SK-N-SH (cell line): Measurements from ENCODE around the gene CPVL. TPM values are rescaled to one million over a fixed set of nuclear protein-coding genes. Genes with fewer than 3 reads are reported as not detected.

Source experiments
- CTCF ChIA-PET: fragments of 300-600, 350-600 bp; formaldehyde crosslinking; extraction: SDS; loops from one replicate; lab custom pipeline; 2021; lab: Yijun Ruan, JAX
- POLR2A ChIA-PET: fragments of 350-600 bp; sonication (Branson Sonifier 250); formaldehyde crosslinking; extraction: SDS; loops from one replicate; lab custom pipeline; 2020; ENCODE audit warnings: antibody characterized with exemption, inconsistent platforms; lab: Yijun Ruan, JAX
- DNase-seq: peaks from one replicate; pipeline ENCODE4 v3.0.0; 2012
- H2AFZ ChIP-seq: fragments of 200-600 bp; sonication (generic); 2 replicates; pipeline ENCODE4 v1.8.1; 2016; ENCODE audit warnings: antibody characterized with exemption, mild to moderate bottlenecking, low read depth
- H3F3A ChIP-seq: fragments of 200-600 bp; sonication (generic); replicated peaks from 2 replicates; pipeline ENCODE3; 2016; ENCODE audit warnings: antibody characterized with exemption, mild to moderate bottlenecking; ENCODE audit not compliant: insufficient read depth
- H3K27ac ChIP-seq, 2 experiments: fragments of 200-500 bp in 1 of 2; fragments of 200-600 bp in 1 of 2; sonication (Bioruptor generic) in 1 of 2; sonication (generic), shearing (Covaris generic) in 1 of 2; 2 replicates each; pipeline versions ENCODE4 v1.5.1 to v1.6.1; 2014 to 2016; ENCODE audit warnings: low read depth in 2 of 2, inconsistent platforms in 1 of 2, low read length in 1 of 2, mild to moderate bottlenecking in 1 of 2, mixed read lengths in 1 of 2
- H3K27me3 ChIP-seq: fragments of 200-600 bp; sonication (generic), shearing (Covaris generic); 2 replicates; pipeline ENCODE4 v1.6.1; 2016; ENCODE audit warnings: mixed run types; ENCODE audit not compliant: insufficient read depth
- H3K36me3 ChIP-seq, 2 experiments: fragments of 200-500 bp in 1 of 2; fragments of 200-600 bp in 1 of 2; sonication (Bioruptor generic) in 1 of 2; sonication (generic) in 1 of 2; replicated peaks in 1 of 2; 2 replicates each; pipeline versions ENCODE3 to v1.5.1; 2014 to 2016; ENCODE audit warnings: low read length in 1 of 2, mild to moderate bottlenecking in 1 of 2; ENCODE audit not compliant: insufficient read depth in 2 of 2, control insufficient read depth in 1 of 2
- H3K4me1 ChIP-seq, 2 experiments: fragments of 200-500 bp in 1 of 2; fragments of 200-600 bp in 1 of 2; sonication (Bioruptor generic) in 1 of 2; sonication (generic), shearing (Covaris generic) in 1 of 2; 2 replicates each; pipeline versions ENCODE4 v1.5.1 to v1.6.1; 2014 to 2016; ENCODE audit warnings: low read depth in 1 of 2, low read length in 1 of 2, mixed run types in 1 of 2; ENCODE audit not compliant: insufficient read depth in 2 of 2, control insufficient read depth in 1 of 2
- H3K4me2 ChIP-seq: fragments of 200-600 bp; sonication (generic), shearing (Covaris generic); 2 replicates; pipeline ENCODE4 v1.6.1; 2017; ENCODE audit warnings: mixed run types
- H3K4me3 ChIP-seq, 2 experiments: fragments of 200-500 bp in 1 of 2; fragments of 200-600 bp in 1 of 2; sonication (Bioruptor generic) in 1 of 2; sonication (generic), shearing (Covaris generic) in 1 of 2; 2 replicates each; pipeline versions ENCODE4 v1.5.1 to v1.8.1; 2014 to 2016; ENCODE audit warnings: low read depth in 2 of 2, inconsistent platforms in 1 of 2, low read length in 1 of 2, mild to moderate bottlenecking in 1 of 2, mixed read lengths in 1 of 2, moderate library complexity in 1 of 2
- H3K79me2 ChIP-seq: fragments of 200-600 bp; sonication (generic); 2 replicates; pipeline ENCODE4 v1.8.1; 2017; ENCODE audit warnings: mild to moderate bottlenecking; ENCODE audit not compliant: insufficient read depth
- H3K9ac ChIP-seq: fragments of 200-600 bp; sonication (generic); 2 replicates; pipeline ENCODE4 v1.6.1; 2017; ENCODE audit warnings: mixed run types
- H3K9me2 ChIP-seq: fragments of 200-600 bp; sonication (generic); 2 replicates; pipeline ENCODE4 v1.6.1; 2017; ENCODE audit warnings: mixed run types
- H3K9me3 ChIP-seq: fragments of 200-600 bp; sonication (generic); 2 replicates; pipeline ENCODE4 v1.6.1; 2017; ENCODE audit warnings: mixed run types, mild to moderate bottlenecking, moderate library complexity
- H4K20me1 ChIP-seq: fragments of 200-600 bp; sonication (generic); 2 replicates; pipeline ENCODE4 v1.6.1; 2017; ENCODE audit warnings: mild to moderate bottlenecking, mixed run types; ENCODE audit not compliant: insufficient read depth
- CHD2 ChIP-seq: fragments of 150-350 bp; IDR thresholded peaks from 2 replicates; pipeline ENCODE4 v1.6.1; 2018; ENCODE audit warnings: low read length; ENCODE audit not compliant: partially characterized antibody
- CTCF ChIP-seq: fragments of 200-600 bp; sonication (generic); IDR thresholded peaks from 2 replicates; pipeline ENCODE4 v1.6.1; 2017; ENCODE audit warnings: antibody characterized with exemption, mild to moderate bottlenecking, moderate library complexity
- ELF1 ChIP-seq: IDR thresholded peaks from 2 replicates; pipeline ENCODE4 v1.4.0; 2012
- EP300 ChIP-seq, 2 experiments: IDR thresholded peaks; 2 replicates each; pipeline versions ENCODE4 v1.4.0 to v1.6.1; 2012; ENCODE audit warnings: borderline replicate concordance in 1 of 2, low read depth in 1 of 2, low read length in 1 of 2
- EZH2phosphoT487 ChIP-seq: fragments of 200-600 bp; sonication (generic); IDR thresholded peaks from 2 replicates; pipeline ENCODE4 v1.6.1; 2017; ENCODE audit warnings: low read depth, mixed run types, mild to moderate bottlenecking, antibody characterized with exemption, moderate library complexity, borderline replicate concordance
- FOXJ3 ChIP-seq: sonication (generic); formaldehyde crosslinking; IDR thresholded peaks from 2 replicates; pipeline ENCODE4 v1.5.1; 2020; ENCODE audit warnings: mild to moderate bottlenecking, missing genetic modification reagents
- FOXM1 ChIP-seq: IDR thresholded peaks from 2 replicates; pipeline ENCODE4 v1.4.0; 2012; ENCODE audit warnings: low read depth, mild to moderate bottlenecking
- GATA2 ChIP-seq: sonication (generic); formaldehyde crosslinking; IDR thresholded peaks from 2 replicates; pipeline ENCODE4 v1.5.0; 2020; ENCODE audit warnings: mild to moderate bottlenecking, missing genetic modification reagents
- MAX ChIP-seq: IDR thresholded peaks from 2 replicates; pipeline ENCODE4 v1.4.0; 2012; ENCODE audit warnings: low read depth
- MEF2A ChIP-seq: IDR thresholded peaks from 2 replicates; pipeline ENCODE4 v1.4.0; 2012; ENCODE audit warnings: low read depth, borderline replicate concordance
- NRF1 ChIP-seq: IDR thresholded peaks from 2 replicates; pipeline ENCODE4 v1.6.1; 2012; ENCODE audit warnings: low read depth, mild to moderate bottlenecking, low read length
- PBX3 ChIP-seq: IDR thresholded peaks from 2 replicates; pipeline ENCODE4; 2012
- POLR2AphosphoS5 ChIP-seq: IDR thresholded peaks from 2 replicates; pipeline ENCODE4 v1.6.1; 2012; ENCODE audit warnings: low read depth, low read length
- RAD21 ChIP-seq: IDR thresholded peaks from 2 replicates; pipeline ENCODE4 v1.6.1; 2012; ENCODE audit warnings: mild to moderate bottlenecking, low read length
- RCOR1 ChIP-seq: fragments of 150-350 bp; IDR thresholded peaks from 2 replicates; pipeline ENCODE4 v1.6.1; 2017; ENCODE audit warnings: antibody characterized with exemption, low read length
- RFX5 ChIP-seq: IDR thresholded peaks from 2 replicates; pipeline ENCODE4 v1.6.1; 2012; ENCODE audit warnings: mild to moderate bottlenecking, improper control_type of control experiment, low read length
- RXRA ChIP-seq: IDR thresholded peaks from 2 replicates; pipeline ENCODE4 v1.4.0; 2012; ENCODE audit warnings: low read depth, mild to moderate bottlenecking, borderline replicate concordance
- SMC3 ChIP-seq: IDR thresholded peaks from 2 replicates; pipeline ENCODE4 v1.6.1; 2012; ENCODE audit warnings: low read depth, low read length, improper control_type of control experiment
- TAF1 ChIP-seq: IDR thresholded peaks from 2 replicates; pipeline ENCODE4 v1.6.1; 2012; ENCODE audit warnings: low read depth, mild to moderate bottlenecking, low read length, moderate library complexity, borderline replicate concordance
- TCF12 ChIP-seq: IDR thresholded peaks from 2 replicates; pipeline ENCODE4 v1.4.0; 2012
- TEAD4 ChIP-seq: IDR thresholded peaks from 2 replicates; pipeline ENCODE4 v1.4.0; 2012; ENCODE audit warnings: mild to moderate bottlenecking, borderline replicate concordance; ENCODE audit not compliant: insufficient read depth
- USF1 ChIP-seq: IDR thresholded peaks from 2 replicates; pipeline ENCODE4 v1.4.0; 2012; ENCODE audit warnings: low read depth, borderline replicate concordance
- USF2 ChIP-seq: fragments of 150-350 bp; IDR thresholded peaks from 2 replicates; pipeline ENCODE4 v1.6.1; 2017; ENCODE audit warnings: antibody characterized with exemption, low read length, low read depth, borderline replicate concordance
- YY1 ChIP-seq: IDR thresholded peaks from 2 replicates; pipeline ENCODE4 v1.4.0; 2012; ENCODE audit warnings: low read depth, mild to moderate bottlenecking
- WGBS: methylation state at CpG from one replicate; pipeline ENCODE4 v1.1.6; 2017; ENCODE audit warnings: low lambda C conversion rate; 5-methylcytosine and 5-hydroxymethylcytosine counted together
- polyA plus RNA-seq, 3 experiments: library from polyadenylated mRNA; depleted of rRNA; stranded (reverse); fragments of >200 nt; gene quantifications; 2 replicates each; pipeline ENCODE4 v1.2.3, GENCODE V29; 2012

CPVL gene
- polyA plus RNA-seq, 1 of the 3 experiments (the other 2 are of a cell fraction): not detected

GRCh38 chr7:29043576-29043975 is 102.8 kb downstream of the CPVL start:
- H2AFZ ChIP-seq: no peak overlapping the region
- no peaks in the 10 kb centered on the region for H4K20me1 ChIP-seq
- no peak overlapping the region for H3K4me2 ChIP-seq
- H3K9me2 ChIP-seq: no peaks in the 10 kb centered on the region
- peaks cover 0 to 21% of the 10 kb centered on the region in 2 experiments for H3K4me1 ChIP-seq
- ChIA-PET CTCF (interaction anchor here (0.8 kb wide), 1 partner anchor 120 kb away, joined by 3 read pairs; no protein-coding TSS in a partner anchor), POLR2A (no interaction called here)
- WGBS: 50% methylated on average over 5 of the region's 5 CpGs
- H3F3A ChIP-seq: no peaks in the 10 kb centered on the region
- no peak overlapping the region for H3K4me3 ChIP-seq
- no peak for TF ChIP-seq NRF1
- no peak for TF ChIP-seq MAX
- TF ChIP-seq USF2: no peak
- no peak for TF ChIP-seq RFX5
- TF ChIP-seq GATA2 (CRISPR knock-in tag): no peak
- no peak for TF ChIP-seq FOXJ3
- no peak for TF ChIP-seq EZH2phosphoT487
- TF ChIP-seq ELF1: no peak
- TF ChIP-seq CTCF: no peak
- TF ChIP-seq PBX3: no peak
- no peak for TF ChIP-seq TEAD4
- TF ChIP-seq CHD2: no peak
- TF ChIP-seq, all 33 proteins: peak for 0
- no peak overlapping the region for H3K27ac ChIP-seq
- H3K36me3 ChIP-seq: no peaks in the 10 kb centered on the region
- H3K9ac ChIP-seq: no peak overlapping the region
- no peak for DNase-seq
- no peaks in the 10 kb centered on the region for H3K79me2 ChIP-seq
- H3K9me3 ChIP-seq: no peaks in the 10 kb centered on the region
- H3K27me3 ChIP-seq: no peaks in the 10 kb centered on the region

GRCh38 chr7:29042824-29043231 is 103.5 kb downstream of the CPVL start:
- Histone ChIP-seq H4K20me1 (no peaks in the 10 kb centered on the region), H3K9me2 (no peaks in the 10 kb centered on the region), H3F3A (no peaks in the 10 kb centered on the region), H3K4me2 (no peak overlapping the region), H3K9me3 (no peaks in the 10 kb centered on the region), H3K4me1 (peaks cover 0 to 23% of the 10 kb centered on the region in 2 experiments), H3K36me3 (no peaks in the 10 kb centered on the region), H3K79me2 (no peaks in the 10 kb centered on the region), H3K27ac (no peak overlapping the region), H3K4me3 (no peak overlapping the region), H3K9ac (no peak overlapping the region), H3K27me3 (no peaks in the 10 kb centered on the region), H2AFZ (no peak overlapping the region)
- DNase-seq: no peak
- CTCF ChIA-PET: interaction anchor here (0.8 to 2.4 kb wide), 5 partner anchors 40 to 120 kb away, joined by 3 to 7 read pairs (median 3); no protein-coding TSS in a partner anchor
- POLR2A ChIA-PET: no interaction called here
- WGBS: 61% methylated on average over 4 of the region's 4 CpGs
- no peak for TF ChIP-seq FOXJ3
- no peak for TF ChIP-seq FOXM1
- TF ChIP-seq RAD21: no peak
- TF ChIP-seq MEF2A: no peak
- no peak for TF ChIP-seq YY1
- no peak for TF ChIP-seq USF2
- no peak for TF ChIP-seq USF1
- TF ChIP-seq RXRA: no peak
- TF ChIP-seq SMC3: no peak
- no peak for TF ChIP-seq TAF1
- no peak for TF ChIP-seq RCOR1
- TF ChIP-seq EP300 (IDR thresholded peaks at IDR 0.05; ENCODE audit: borderline replicate concordance in 1 of 2, low read depth in 1 of 2, low read length in 1 of 2): no peak
- TF ChIP-seq TCF12: no peak
- TF ChIP-seq POLR2AphosphoS5: no peak
